Inflammatory macrophage treated with lipopolysaccharide for 1 hour (primary cell): ENCODE results near the gene CDC34.

Source experiments
- DNase-seq, 2 donors: peaks; one replicate each; pipeline ENCODE4 v3.0.0-alpha.2; 2020 to 2022

CDC34 gene

GRCh38 chr19:543910-544608 is 12.5 kb downstream of the CDC34 start, which contains the start of gene GZMM:
Gene GZMM (plus strand): TSS chr19:544053. CDS start chr19:544072, 19 bp downstream.
- DNase-seq = no peak

GRCh38 chr19:547117-547516 is 15.6 kb downstream of the CDC34 start:
- DNase-seq = no peak

GRCh38 chr19:547836-548720 is 16.5 kb downstream of the CDC34 start:
- no peak for DNase-seq

- DNase-seq = no peak
These were observed 17.6 kb downstream of the CDC34 start for GRCh38 chr19:548886-549830.

- no peak for DNase-seq
These were observed 23.3 kb downstream of the CDC34 start for GRCh38 chr19:554817-555216.

GRCh38 chr19:555474-555808 is 23.9 kb downstream of the CDC34 start:
- DNase-seq = no peak

GRCh38 chr19:556611-557382 is 25.2 kb downstream of the CDC34 start:
- no peak for DNase-seq

- DNase-seq = no peak
These were observed 27.3 kb downstream of the CDC34 start for GRCh38 chr19:558770-559439.

GRCh38 chr19:560121-560520 is 28.6 kb downstream of the CDC34 start:
- DNase-seq = no peak

- DNase-seq = peak; percentile 68 to 71
These were observed 34.8 kb downstream of the CDC34 start for GRCh38 chr19:566403-566802.

GRCh38 chr19:566844-567243 is 35.3 kb downstream of the CDC34 start:
- DNase-seq = no peak

GRCh38 chr19:567296-567900 is 35.8 kb downstream of the CDC34 start:
- DNase-seq = no peak

GRCh38 chr19:570251-570686 is 38.7 kb downstream of the CDC34 start:
- DNase-seq = no peak

- DNase-seq = peak; percentile 71 to 74
These were observed 39.5 kb downstream of the CDC34 start for GRCh38 chr19:570937-571565.

GRCh38 chr19:571566-571974 is 40.0 kb downstream of the CDC34 start:
- no peak for DNase-seq

- DNase-seq = peak; percentile 96 to 99
These were observed 40.7 kb downstream of the CDC34 start, which contains the start of gene BSG for GRCh38 chr19:572140-572742. Gene BSG (plus strand): TSS chr19:572596. CDS start chr19:572635, 39 bp downstream.

GRCh38 chr19:572743-573518 is 41.4 kb downstream of the CDC34 start:
- peak in 1 of 2 donors; percentile 39 for DNase-seq

GRCh38 chr19:573519-573825 is 41.9 kb downstream of the CDC34 start:
- no peak for DNase-seq
